OCI-LY3 (cell line): ENCODE results near the gene ZYG11A.

Experiments used
- EZH2phosphoT487 ChIP-seq: fragments of 200-600 bp; shearing (Covaris generic); IDR thresholded peaks from 2 replicates; pipeline ENCODE4 v1.6.1; 2018; ENCODE audit warnings: antibody characterized with exemption, mixed run types, low read depth
- TF ChIP-seq, protein P1 (sequence below): fragments of 200-600, 300-600 bp; sonication (generic); IDR thresholded peaks from 2 replicates; pipeline ENCODE4 v1.5.1; 2014; ENCODE audit warnings: antibody characterized with exemption, low read length, low read depth

DNA sequence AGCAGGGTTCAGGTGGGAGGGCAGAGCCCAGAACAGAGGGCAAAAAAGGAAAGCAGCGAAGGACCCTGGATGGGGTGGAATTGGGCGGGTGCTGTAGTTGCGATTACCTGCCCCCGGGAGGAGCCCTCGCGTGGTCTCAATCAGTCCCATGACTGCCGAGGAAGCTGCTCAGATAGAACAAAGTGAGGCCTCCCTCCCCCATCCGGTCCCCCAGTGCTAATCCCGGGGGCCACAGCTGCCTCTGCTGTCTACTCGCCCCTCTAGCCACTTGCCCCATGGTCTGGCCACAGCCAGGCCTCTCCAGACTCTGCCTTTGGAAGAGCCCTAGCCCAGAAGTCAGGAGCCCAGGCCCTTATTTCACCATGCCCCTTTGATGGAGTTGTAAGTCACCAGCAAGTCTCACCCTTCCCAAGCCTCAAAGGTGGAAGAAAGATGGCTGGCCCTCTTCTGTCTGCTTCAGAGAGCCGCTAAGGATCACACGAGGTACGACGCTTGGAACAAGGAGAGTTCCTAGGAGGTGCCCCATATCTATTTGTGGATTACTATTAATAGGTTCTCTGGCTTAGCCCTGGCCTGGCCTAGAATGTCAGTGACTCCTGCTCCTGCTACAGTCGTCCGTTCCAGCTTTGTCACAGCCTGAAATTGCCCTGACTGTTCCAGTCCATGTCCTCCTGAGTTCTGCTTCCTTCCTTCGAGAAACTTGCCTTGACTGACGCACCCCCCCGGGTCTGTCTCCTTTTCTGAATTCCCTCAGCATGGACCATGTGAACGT, 62.6 kb downstream of the ZYG11A start:
- TF ChIP-seq, protein P1, sequence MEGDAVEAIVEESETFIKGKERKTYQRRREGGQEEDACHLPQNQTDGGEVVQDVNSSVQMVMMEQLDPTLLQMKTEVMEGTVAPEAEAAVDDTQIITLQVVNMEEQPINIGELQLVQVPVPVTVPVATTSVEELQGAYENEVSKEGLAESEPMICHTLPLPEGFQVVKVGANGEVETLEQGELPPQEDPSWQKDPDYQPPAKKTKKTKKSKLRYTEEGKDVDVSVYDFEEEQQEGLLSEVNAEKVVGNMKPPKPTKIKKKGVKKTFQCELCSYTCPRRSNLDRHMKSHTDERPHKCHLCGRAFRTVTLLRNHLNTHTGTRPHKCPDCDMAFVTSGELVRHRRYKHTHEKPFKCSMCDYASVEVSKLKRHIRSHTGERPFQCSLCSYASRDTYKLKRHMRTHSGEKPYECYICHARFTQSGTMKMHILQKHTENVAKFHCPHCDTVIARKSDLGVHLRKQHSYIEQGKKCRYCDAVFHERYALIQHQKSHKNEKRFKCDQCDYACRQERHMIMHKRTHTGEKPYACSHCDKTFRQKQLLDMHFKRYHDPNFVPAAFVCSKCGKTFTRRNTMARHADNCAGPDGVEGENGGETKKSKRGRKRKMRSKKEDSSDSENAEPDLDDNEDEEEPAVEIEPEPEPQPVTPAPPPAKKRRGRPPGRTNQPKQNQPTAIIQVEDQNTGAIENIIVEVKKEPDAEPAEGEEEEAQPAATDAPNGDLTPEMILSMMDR = peak; percentile 30
- no peak for TF ChIP-seq EZH2phosphoT487
